ENCODE data around the gene SLC25A10.

SLC25A10 gene

GRCh38 chr17:81720267-81721071, 8.4 kb downstream of the SLC25A10 start:
- no peak for DNase-seq (ENCODE audit: low read depth)
- TF ChIP-seq, protein P1, sequence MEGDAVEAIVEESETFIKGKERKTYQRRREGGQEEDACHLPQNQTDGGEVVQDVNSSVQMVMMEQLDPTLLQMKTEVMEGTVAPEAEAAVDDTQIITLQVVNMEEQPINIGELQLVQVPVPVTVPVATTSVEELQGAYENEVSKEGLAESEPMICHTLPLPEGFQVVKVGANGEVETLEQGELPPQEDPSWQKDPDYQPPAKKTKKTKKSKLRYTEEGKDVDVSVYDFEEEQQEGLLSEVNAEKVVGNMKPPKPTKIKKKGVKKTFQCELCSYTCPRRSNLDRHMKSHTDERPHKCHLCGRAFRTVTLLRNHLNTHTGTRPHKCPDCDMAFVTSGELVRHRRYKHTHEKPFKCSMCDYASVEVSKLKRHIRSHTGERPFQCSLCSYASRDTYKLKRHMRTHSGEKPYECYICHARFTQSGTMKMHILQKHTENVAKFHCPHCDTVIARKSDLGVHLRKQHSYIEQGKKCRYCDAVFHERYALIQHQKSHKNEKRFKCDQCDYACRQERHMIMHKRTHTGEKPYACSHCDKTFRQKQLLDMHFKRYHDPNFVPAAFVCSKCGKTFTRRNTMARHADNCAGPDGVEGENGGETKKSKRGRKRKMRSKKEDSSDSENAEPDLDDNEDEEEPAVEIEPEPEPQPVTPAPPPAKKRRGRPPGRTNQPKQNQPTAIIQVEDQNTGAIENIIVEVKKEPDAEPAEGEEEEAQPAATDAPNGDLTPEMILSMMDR (IDR thresholded peaks at IDR 0.05; ENCODE audit: low read depth, low read length, missing control alignments): no peak
- H3K4me3 ChIP-seq (ENCODE audit: low read depth, low read length): no peak overlapping the region
- in situ Hi-C loops (cut with HindIII; ENCODE audit: low sequenced_read_pairs): no loop called here

- H3K4me3 ChIP-seq (ENCODE audit: low read depth, low read length): no peak overlapping the region
- TF ChIP-seq, protein P1 (IDR thresholded peaks at IDR 0.05; ENCODE audit: low read depth, low read length, missing control alignments): no peak
- no peak for DNase-seq (ENCODE audit: low read depth)
- in situ Hi-C loops (cut with HindIII; ENCODE audit: low sequenced_read_pairs): no loop called here
Observed at GRCh38 chr17:81722184-81723120, 10.4 kb downstream of the SLC25A10 start.

- TF ChIP-seq, protein P1 (IDR thresholded peaks at IDR 0.05; ENCODE audit: low read depth, low read length, missing control alignments): no peak
- no peak overlapping the region for H3K4me3 ChIP-seq (ENCODE audit: low read depth, low read length)
- in situ Hi-C loops (cut with HindIII; ENCODE audit: low sequenced_read_pairs): no loop called here
- no peak for DNase-seq (ENCODE audit: low read depth)
Observed at GRCh38 chr17:81723651-81724209, 11.6 kb downstream of the SLC25A10 start.

DNA sequence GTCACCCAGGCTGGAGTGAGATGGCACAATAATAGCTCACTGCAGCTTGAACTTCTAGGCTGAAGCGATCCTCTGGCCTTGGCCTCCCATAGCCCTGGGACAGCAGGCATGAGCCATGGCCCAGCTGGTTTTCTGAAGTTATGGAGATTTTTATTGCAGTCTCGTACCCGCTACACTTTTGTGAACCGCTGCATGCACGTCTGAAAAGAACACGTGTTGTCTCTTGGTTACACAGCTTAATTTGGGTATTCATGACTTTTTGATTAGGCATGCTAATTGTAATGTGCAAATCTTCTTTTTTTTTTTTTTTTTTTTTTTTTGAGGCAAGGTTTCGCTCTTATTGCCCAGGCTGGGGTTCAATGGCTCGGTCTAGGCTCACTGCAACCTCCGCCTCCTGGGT, 13.4 kb downstream of the SLC25A10 start:
- in situ Hi-C loops (cut with HindIII; ENCODE audit: low sequenced_read_pairs): no loop called here

DNA sequence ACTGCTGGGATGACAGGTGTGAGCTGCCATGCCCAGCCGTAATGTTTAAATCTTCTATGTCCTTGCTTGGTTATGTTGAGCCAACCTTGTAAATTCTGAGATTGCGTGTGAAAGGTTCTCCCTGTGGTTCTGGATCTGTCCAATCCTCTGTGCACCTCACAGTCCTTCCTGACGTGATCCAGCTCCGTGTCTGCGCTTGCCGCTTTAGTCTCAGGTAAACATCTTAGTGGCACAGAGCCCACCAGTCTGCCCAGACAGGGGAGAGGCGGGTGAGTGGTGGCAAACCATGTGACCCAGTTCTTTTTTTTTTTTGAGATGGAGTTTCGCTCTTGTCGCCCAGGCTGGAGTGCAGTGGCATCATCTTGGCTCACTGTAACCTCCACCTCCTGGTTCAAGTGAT, 13.9 kb downstream of the SLC25A10 start:
- H3K4me3 ChIP-seq (ENCODE audit: low read depth, low read length): no peak overlapping the region
- TF ChIP-seq, protein P1 (IDR thresholded peaks at IDR 0.05; ENCODE audit: low read depth, low read length, missing control alignments): no peak
- DNase-seq (ENCODE audit: low read depth): no peak
- in situ Hi-C loops (cut with HindIII; ENCODE audit: low sequenced_read_pairs): no loop called here

More for the DNA sequence above, 13.4 kb downstream of the SLC25A10 start:
- no peak overlapping the region for H3K4me3 ChIP-seq (ENCODE audit: low read depth, low read length)
- TF ChIP-seq, protein P1 (IDR thresholded peaks at IDR 0.05; ENCODE audit: low read depth, low read length, missing control alignments): no peak
- no peak for DNase-seq (ENCODE audit: low read depth)

DNA sequence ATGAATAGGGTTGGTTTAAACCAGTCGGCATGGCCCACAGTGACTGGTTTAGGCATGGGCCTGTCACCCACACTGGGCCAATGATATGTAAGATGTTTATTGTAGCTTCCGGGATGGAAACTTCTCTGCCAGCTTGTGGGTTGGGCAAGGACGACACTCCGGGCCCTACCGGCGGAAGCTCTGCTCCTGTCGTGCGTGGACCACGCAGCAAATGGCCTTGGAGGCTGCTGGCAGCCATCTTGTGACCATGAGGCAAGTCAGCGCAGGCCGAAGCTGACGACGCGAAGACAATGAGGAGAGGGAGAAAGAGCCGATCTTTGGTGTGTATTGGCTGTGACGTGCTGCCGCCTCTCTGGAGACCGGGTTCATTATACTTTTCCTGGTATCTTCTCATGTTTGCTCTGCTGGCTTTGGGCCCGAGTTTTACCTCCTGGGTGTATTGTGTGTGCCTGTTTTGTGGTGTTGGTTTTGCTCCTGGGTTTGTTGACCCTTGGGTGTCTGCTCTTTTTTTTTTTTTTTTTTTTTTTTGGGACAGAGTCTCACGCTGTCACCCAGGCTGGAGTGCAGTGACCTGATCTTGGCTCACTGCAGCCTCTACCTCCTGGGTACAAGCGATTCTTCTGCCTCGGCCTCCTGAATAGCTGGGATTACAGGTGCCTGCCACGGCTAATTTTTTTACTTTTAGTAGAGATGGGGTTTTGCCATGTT, 15.4 kb downstream of the SLC25A10 start:
- no peak for DNase-seq (ENCODE audit: low read depth)
- H3K4me3 ChIP-seq (ENCODE audit: low read depth, low read length): no peak overlapping the region
- in situ Hi-C loops (cut with HindIII; ENCODE audit: low sequenced_read_pairs): no loop called here
- TF ChIP-seq, protein P1 (IDR thresholded peaks at IDR 0.05; ENCODE audit: low read depth, low read length, missing control alignments): no peak
